Measurements from ENCODE around the gene MAN1B1.

The MAN1B1 gene

GRCh38 chr9:137085920-137086530, 760 bp upstream of the MAN1B1 start:
- DNase-seq (ENCODE audit: low read depth, low spot score) = peak; percentile 28
- peak overlapping the region; percentile 82 for H3K4me3 ChIP-seq (ENCODE audit: low read depth, low read length)
- TF ChIP-seq CTCF (IDR thresholded peaks at IDR 0.05; ENCODE audit: low read depth, low read length) = no peak
- in situ Hi-C loops (cut with HindIII; ENCODE audit: low sequenced_read_pairs) = no loop called here

GRCh38 chr9:137087409-137087925, 682 bp downstream of the MAN1B1 start:
- no peak for DNase-seq (ENCODE audit: low read depth, low spot score)
- in situ Hi-C loops (cut with HindIII; ENCODE audit: low sequenced_read_pairs) = no loop called here
- peak overlapping the region; percentile 82 for H3K4me3 ChIP-seq (ENCODE audit: low read depth, low read length)
- TF ChIP-seq CTCF (IDR thresholded peaks at IDR 0.05; ENCODE audit: low read depth, low read length) = no peak

GRCh38 chr9:137088121-137088520, 1.3 kb downstream of the MAN1B1 start:
- no peak overlapping the region for H3K4me3 ChIP-seq (ENCODE audit: low read depth, low read length)
- in situ Hi-C loops (cut with HindIII; ENCODE audit: low sequenced_read_pairs) = no loop called here
- no peak for DNase-seq (ENCODE audit: low read depth, low spot score)
- TF ChIP-seq CTCF (IDR thresholded peaks at IDR 0.05; ENCODE audit: low read depth, low read length) = no peak

GRCh38 chr9:137089232-137089947, 2.6 kb downstream of the MAN1B1 start:
- TF ChIP-seq CTCF (IDR thresholded peaks at IDR 0.05; ENCODE audit: low read depth, low read length) = no peak
- no peak for DNase-seq (ENCODE audit: low read depth, low spot score)
- in situ Hi-C loops (cut with HindIII; ENCODE audit: low sequenced_read_pairs) = no loop called here
- no peak overlapping the region for H3K4me3 ChIP-seq (ENCODE audit: low read depth, low read length)

- H3K4me3 ChIP-seq (ENCODE audit: low read depth, low read length) = no peak overlapping the region
- TF ChIP-seq CTCF (IDR thresholded peaks at IDR 0.05; ENCODE audit: low read depth, low read length) = peak; percentile 9
- in situ Hi-C loops (cut with HindIII; ENCODE audit: low sequenced_read_pairs) = no loop called here
- no peak for DNase-seq (ENCODE audit: low read depth, low spot score)
These were observed 9.1 kb downstream of the MAN1B1 start for GRCh38 chr9:137095664-137096517.

GRCh38 chr9:137096785-137097546, 10.2 kb downstream of the MAN1B1 start:
- DNase-seq (ENCODE audit: low read depth, low spot score) = no peak
- no peak for TF ChIP-seq CTCF (IDR thresholded peaks at IDR 0.05; ENCODE audit: low read depth, low read length)
- in situ Hi-C loops (cut with HindIII; ENCODE audit: low sequenced_read_pairs) = no loop called here
- H3K4me3 ChIP-seq (ENCODE audit: low read depth, low read length) = no peak overlapping the region
